Neural progenitor cell (in vitro differentiated cells): ENCODE measurements around the gene S100A3.

Source experiments
- CTCF ChIP-seq: fragments of 200-600 bp; sonication (generic); IDR thresholded peaks from 2 replicates; pipeline ENCODE4 v1.5.1; 2017; ENCODE audit warnings: antibody characterized with exemption, mild to moderate bottlenecking
- EZH2phosphoT487 ChIP-seq: fragments of 200-600 bp; sonication (generic); IDR thresholded peaks from 2 replicates; pipeline ENCODE4 v1.6.1; 2017; ENCODE audit warnings: antibody characterized with exemption

- no peak for TF ChIP-seq CTCF
- TF ChIP-seq EZH2phosphoT487 = no peak
Observed at GRCh38 chr1:153519242-153519641, 29.8 kb downstream of the S100A3 start.
